Stimulated activated CD4-positive, alpha-beta T cell treated with anti-CD3 and anti-CD28 coated beads, Interleukin-4, amount 100 ng/mL, for 24 hours (primary cell): ENCODE results near the gene THUMPD1.
"Not testable (repeated sequence)": the region's sequence is repeated elsewhere in the genome, so short reads cannot be mapped to it uniquely, and the experiment has no call there.

Experiments
- DNase-seq: peaks from one replicate; pipeline ENCODE4 v3.0.0-alpha.2; 2020

The THUMPD1 gene

DNA sequence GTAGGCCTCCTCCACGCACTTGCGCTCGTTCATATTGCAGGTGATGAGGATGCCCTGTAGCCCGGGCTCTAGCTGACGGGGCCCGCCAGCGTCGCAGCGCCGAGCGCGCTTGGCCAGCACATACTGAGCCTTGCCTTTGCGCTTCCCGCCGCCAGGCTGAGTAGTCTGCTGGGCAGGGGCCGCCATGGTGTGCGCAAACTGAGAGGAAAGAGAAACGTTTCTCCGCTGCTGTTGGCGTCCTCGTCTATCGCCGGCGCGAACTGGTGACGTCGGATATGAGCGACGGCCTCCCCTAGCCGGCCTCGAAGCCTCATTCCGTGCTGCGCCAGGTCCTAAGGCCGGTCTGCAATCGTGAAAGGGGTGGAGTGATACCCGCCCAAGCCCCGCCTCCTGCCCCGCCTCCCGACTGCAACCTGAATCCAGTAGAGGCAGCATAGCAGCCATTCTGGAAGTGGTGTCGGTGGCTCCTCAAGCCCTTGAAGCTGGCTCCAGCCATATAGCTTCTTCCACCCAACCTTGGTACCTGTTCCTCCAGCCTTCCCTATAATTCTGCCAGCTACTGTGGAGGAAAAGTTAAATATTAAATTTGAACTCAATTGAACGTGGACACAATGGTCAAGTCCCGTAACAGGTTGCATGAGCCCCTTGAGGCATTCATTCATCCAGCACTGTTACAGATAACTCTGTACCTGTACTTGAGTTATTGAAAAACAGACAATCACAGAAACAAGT, at the start of gene THUMPD1:
Gene THUMPD1, minus strand, starts transcription at position 265 of the 732 bp plus-strand sequence. Its CDS starts 79 bp downstream, at position 186.
- peak; percentile 99 for DNase-seq

DNA sequence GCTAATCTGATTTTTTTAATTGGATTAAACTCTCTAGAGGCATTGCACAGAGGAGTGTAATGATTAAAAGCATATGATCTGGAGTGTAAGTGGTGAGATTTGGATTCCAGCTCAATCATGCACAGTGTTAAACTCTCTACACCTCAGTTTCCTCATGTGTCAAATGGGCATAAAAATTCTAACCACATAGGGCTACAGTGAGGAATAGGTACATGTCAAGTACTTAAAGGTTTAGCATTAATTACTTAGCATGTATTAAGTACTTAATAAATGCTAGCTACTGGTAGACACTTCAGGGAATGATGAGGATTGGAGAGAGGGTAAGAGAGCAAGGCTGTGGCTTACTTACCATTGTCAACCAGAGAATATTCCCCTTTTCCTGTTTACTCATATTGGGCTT, 47.5 kb upstream of the THUMPD1 start:
- no peak for DNase-seq

GRCh38 chr16:20784204-20784603, 42.6 kb upstream of the THUMPD1 start:
- no peak for DNase-seq

DNA sequence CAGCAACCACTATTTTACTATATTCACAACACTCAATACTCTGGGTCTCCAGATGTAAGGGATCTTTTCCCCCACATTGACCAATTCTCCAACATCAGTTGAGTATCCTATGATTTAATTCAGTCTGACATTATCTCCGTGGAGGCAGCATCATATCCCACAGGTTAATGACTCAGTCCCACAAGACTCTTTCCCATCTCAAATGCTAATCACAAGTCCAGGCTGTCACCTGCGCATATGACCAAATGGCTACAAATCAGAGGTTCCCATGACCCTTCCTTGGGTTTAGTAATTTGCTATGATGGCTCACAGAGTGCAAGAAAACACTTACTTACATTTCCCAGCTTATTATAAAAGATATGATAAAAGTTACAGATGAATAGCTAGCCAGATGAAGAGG, 40.9 kb upstream of the THUMPD1 start:
- no peak for DNase-seq

DNA sequence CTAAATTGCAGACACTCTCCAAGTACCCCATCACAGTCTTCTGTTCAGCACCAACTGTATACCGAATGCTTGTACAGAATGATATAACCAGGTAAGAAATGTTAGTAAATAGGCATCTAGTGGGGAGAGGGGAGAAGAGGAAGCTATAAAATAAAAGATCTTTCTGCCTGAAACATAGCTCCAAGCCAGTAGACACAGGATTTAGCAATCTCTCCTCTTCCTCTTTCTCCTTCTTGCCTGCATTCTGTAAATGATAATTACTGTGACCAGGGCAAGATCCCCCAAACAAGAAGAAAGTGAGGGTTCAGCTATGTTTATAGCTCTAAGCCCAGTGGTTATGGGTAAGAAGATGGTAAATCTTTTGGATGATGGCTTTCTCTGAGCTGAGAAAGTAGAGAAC, 40.1 kb upstream of the THUMPD1 start:
- no peak for DNase-seq

DNA sequence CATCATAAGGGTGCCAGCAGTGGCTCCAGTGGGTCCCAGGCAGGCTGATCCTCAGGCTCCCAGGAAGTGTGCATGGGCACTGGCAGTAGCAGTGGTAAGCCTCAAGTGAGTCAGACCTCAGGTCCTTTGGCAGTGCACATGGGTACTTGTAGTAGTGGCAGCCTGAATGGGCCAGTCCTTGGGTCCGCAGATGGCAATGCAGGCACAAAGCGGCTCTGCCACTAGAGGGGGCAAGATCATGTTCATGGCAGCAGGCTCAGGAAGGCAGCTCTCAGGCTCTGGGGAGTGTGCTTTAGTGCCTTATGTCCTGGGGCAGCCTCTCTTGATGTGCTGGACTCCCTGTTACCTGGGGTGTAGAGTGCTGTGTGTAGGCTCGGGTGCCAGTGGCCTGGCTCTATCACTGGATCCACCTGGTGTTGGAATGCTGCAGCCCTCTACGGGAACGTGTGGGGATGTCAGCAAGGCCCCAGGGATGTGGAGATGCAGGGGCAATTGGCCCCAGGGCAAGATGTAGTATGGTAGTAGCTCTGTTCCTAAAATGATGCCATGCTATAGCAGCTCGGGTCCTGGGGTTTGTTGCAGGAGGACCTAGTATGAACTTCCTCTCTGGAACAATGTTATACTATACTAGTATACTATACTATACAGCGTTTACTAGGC, 33.2 kb upstream of the THUMPD1 start:
- DNase-seq = peak; percentile 63

DNA sequence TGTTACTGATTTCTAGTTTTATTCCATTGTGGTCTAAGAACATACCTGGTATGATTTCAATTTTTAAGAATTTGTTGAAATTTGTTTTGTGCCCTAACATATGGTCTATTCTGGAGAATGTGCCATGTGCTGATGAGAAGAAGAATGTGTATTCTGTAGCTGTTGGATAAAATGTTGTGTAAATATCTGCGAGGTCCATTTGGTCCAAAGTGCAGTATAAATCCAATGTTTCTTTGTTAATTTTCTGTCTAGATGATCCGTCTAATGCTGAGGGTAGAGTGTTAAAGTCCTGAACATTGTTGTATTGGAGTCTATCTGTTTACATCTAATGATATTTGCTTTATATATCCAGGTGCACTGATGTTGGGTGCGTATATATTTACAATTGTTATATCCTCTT, 32.1 kb upstream of the THUMPD1 start:
- DNase-seq = no peak

DNA sequence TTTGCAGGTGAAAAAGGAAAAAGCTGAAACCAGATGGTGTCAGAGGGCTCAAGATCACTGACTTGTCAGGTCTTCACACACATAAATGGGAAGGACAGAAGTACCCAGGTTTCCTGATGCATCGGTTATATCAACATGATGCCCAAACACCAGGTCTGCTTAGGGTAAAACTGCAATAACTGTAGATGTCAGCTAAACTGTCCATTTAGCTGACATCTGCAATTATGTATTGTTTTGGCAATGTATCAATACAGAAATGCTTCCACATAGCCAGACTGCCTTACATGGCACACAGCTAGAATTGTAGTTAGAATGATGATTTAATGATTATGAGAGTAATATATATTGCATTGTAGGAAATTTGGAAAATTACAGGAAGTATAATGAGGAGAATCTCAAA, 27.2 kb upstream of the THUMPD1 start:
- no peak for DNase-seq

DNA sequence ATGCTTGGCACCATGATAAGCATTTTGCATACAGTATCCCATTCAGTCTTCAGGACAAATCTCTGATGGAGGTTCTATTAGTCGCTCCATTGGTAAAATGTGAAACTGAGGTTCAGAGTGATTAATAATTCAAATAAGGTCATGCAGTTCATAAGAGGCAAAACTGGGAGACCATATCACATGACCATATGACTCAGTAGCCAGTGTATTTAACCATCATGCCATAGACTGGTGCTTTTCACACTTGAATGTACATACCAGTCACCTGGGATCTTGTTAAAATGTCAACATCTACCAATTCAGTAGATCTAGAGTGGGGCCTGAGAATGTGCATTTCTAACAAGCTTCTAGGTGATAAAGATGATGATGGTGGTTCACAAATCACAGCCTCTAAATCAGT, 26.5 kb upstream of the THUMPD1 start:
- no peak for DNase-seq

DNA sequence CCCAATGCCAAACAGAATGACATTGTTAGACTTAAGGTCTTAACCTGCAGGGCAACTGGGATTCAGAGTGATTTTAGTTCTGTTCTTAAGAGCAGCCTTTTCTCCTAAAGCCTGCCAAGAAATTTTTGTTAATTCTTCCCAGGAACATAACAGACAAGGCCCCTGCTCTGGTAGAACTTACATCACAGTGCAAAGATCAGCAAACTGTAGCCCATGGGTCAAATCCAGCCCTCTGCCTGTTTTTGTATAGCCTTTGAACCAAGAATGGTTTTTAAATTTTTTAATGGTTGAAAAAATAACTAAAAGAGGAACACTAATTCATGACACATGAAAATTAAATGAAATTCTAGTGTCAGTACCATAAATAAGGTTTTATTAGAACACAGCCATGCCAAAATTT, 26.0 kb upstream of the THUMPD1 start:
- DNase-seq = no peak

DNA sequence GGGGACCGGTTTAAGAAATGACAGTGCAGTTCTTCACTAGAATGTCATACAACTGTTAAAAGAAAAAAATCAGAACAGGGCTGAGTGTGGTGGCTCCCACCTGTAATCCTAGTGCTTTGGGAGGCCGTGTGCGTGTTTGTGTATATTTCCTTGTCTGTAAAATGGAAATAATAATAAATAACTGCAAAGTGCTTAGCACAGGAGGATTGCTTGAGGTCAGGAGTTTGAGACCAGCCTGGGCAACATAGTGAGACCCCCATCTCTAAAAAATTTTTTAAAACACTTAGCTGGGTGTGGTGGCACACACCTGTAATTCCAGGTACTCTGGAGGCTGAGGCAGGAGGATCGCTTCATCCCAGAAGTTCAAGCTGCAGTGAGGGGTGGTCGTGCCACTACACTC, 24.7 kb upstream of the THUMPD1 start:
- DNase-seq = no peak

GRCh38 chr16:20765732-20766131, 24.1 kb upstream of the THUMPD1 start:
- no peak for DNase-seq

- not testable (repeated sequence) for DNase-seq
Observed at GRCh38 chr16:20764448-20764847, 22.8 kb upstream of the THUMPD1 start.

GRCh38 chr16:20763461-20764232, 22.0 kb upstream of the THUMPD1 start, which contains the start of gene ACSM3:
Gene ACSM3 (plus strand): TSS chr16:20764014. CDS start chr16:20770035, 6,021 bp downstream.
- peak; percentile 75 for DNase-seq

DNA sequence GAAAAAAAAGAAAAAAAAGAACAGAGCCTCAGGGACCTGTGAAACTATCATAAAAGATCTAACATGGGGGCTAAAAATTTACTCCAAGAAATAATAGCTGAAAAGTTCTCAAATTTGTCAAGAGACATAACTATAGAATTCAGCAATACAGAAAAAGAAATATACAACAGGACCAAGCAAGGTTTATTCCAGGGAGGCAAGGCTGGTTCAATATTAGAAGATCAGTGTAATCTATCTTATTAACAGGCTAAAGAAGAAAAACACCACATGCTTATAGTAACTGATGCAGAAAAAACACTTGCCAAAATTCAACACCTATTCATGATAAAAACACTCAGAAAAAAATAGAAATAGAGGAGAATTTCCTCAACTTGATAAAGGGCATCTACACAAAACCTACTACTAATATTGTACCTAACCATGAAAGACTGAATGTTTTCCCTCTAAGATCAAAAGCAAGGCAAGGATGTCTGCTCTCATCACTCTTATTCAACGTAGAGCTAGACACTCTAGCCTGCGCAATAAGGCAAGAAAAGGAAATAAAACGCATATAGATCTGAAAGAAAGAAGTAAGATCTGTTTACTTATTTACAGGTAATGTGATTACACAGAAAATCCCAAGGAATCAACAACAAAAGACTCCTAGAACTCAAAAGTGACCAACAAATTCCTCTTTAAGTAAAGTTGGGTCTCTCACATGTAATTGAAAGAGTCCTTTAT, 20.9 kb upstream of the THUMPD1 start:
- no peak for DNase-seq

DNA sequence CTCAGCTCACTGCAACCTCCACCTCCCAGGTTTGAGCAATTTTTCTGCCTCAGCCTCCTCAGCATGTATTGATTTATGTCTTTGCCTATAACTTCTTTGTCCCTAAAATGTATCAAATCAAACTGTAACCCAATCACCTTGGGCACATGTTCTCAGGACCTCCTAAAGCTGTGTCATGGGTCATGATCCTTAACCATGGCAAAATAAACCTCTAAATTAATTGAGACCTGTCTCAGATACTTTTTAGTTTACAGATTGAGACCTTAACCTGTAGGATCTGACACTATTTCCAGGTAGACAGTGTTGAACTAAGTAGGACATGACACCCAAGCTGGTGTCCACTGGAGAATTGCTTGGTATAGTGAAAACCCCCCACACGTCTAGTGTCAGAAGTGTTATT, 19.6 kb upstream of the THUMPD1 start:
- DNase-seq = no peak

DNA sequence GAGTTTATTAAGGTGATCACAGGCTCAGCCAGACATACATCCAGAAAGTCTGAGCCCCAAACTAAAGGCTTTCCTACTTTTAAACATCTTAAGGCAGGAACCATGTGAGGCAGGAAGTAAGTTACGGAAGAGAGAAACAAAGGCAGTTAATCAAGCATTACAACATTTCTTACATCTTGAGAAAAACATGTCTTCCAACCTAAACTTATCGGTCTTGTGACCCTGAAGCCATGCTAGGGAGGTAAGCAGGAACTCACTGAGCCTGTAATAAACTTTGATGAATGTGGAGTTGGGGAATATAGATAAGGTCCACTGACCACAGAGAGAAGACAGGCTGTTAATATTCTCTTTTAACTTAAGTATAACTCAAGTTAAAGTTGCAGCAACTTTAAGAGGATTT, 18.7 kb upstream of the THUMPD1 start:
- DNase-seq = no peak

GRCh38 chr16:20755799-20756198, 14.2 kb upstream of the THUMPD1 start:
- DNase-seq = not testable (repeated sequence)

DNA sequence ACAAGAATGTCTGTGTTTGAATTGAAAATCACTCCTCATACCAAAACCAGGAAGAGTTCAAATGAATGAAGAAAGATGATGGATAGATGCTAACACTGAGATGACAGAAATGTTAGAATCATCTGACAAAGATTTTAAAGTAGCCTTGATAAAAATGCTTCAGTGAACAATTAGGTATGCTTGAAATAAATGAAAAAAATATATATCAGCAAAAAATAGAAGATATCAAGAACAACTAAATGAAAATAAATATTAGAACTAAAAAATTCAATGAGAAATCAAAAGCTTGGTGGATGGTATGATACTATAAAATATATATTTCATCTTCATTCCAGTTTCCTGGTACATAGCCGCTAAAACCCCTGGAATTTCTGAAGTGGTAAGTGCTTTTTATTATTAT, 13.6 kb upstream of the THUMPD1 start:
- no peak for DNase-seq

GRCh38 chr16:20753727-20754126, 12.1 kb upstream of the THUMPD1 start:
- DNase-seq = no peak

GRCh38 chr16:20750558-20750957, 8.9 kb upstream of the THUMPD1 start:
- no peak for DNase-seq

DNA sequence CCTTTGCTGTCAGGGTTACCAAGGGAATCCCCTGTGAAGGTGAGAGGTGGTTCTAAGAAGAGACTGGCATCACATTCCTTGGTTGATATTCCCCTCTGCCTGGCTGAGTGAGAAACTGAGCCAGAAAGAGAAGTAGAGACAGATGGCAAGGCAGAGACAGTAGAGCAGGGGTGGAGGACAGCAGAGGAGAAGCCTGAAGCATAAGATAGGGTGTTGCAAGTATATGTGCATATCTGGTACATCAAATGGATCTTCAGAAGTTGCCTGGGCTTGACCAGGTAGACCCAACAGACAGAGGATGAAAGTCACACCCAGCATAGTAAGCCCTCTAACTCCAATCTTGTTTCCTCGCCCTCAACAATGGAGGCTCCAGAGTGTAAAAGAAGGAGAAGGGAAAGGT, 7.9 kb upstream of the THUMPD1 start:
- no peak for DNase-seq
